K562 (cell line): ENCODE results near the gene CYP2W1. TPM values are rescaled to one million over a fixed set of nuclear protein-coding genes. Genes with fewer than 3 reads are reported as not detected.

Source experiments
- ATAC-seq: fragments of 200-7000 bp; cut with Tn5 transposase; 3 replicates; pipeline ENCODE4 v1.9.1; 2020; ENCODE audit warnings: moderate library complexity
- BruUV-seq: library from RNA; stranded (reverse); fragments of 400-500 nt; replicated peaks from 2 replicates; lab custom pipeline; 2021; lab: Mats Ljungman, UMichigan
- CTCF ChIA-PET: fragments of 300-600 bp; formaldehyde crosslinking; extraction: SDS; loops from one replicate; lab custom pipeline; 2021; ENCODE audit warnings: low intra/inter-chr PET ratio; lab: Yijun Ruan, JAX
- POLR2A ChIA-PET: fragments of 300-600, 350-650 bp; sonication (Branson Sonifier 250); formaldehyde crosslinking; extraction: SDS; loops from one replicate; lab custom pipeline; 2021; ENCODE audit warnings: antibody characterized with exemption, inconsistent platforms; lab: Yijun Ruan, JAX
- DNase-seq, 4 experiments: peaks; one replicate each; pipeline versions ENCODE4 v3.0.0 to v3.0.0-alpha.2; 2011 to 2018; ENCODE audit warnings: low spot score in 3 of 4, mixed read lengths in 3 of 4; ENCODE audit errors: extremely low read depth in 1 of 4
- FAIRE-seq: peaks from 2 replicates; lab custom pipeline; 2011; peaks lifted over from hg19 to GRCh38; lab: Jason Lieb, UNC
- H2AFZ ChIP-seq: 2 replicates; pipeline ENCODE4 v1.6.0; 2011; ENCODE audit warnings: low read depth, low read length, control low read depth, inconsistent platforms
- H3K27ac ChIP-seq: fragments of 200-600 bp; 3 replicates; pipeline ENCODE4 v1.8.0; 2011; ENCODE audit warnings: low read depth, mild to moderate bottlenecking, control low read depth, inconsistent platforms, low read length, moderate library complexity, mixed read lengths; ENCODE audit errors: extremely low read depth
- H3K27me3 ChIP-seq, 2 experiments: fragments of 300-600 bp in 1 of 2; 2 replicates in 1 of 2; 3 replicates in 1 of 2; pipeline versions ENCODE4 v1.6.0 to v1.8.0; 2011; ENCODE audit warnings: inconsistent platforms in 2 of 2, low read length in 2 of 2, mild to moderate bottlenecking in 1 of 2, mixed read lengths in 1 of 2, moderate library complexity in 1 of 2; ENCODE audit not compliant: control insufficient read depth in 2 of 2, insufficient read depth in 2 of 2
- H3K36me3 ChIP-seq: fragments of 300-600 bp; 3 replicates; pipeline ENCODE4 v1.8.0; 2011; ENCODE audit warnings: mild to moderate bottlenecking, low read length, inconsistent platforms; ENCODE audit not compliant: control insufficient read depth, insufficient read depth
- H3K4me1 ChIP-seq, 2 experiments: fragments of 200-600 bp in 1 of 2; replicated peaks in 1 of 2; 2 replicates in 1 of 2; 3 replicates in 1 of 2; pipeline versions ENCODE4 v1.5.1 to v1.8.0; 2011; ENCODE audit warnings: inconsistent platforms in 2 of 2, low read length in 2 of 2, mild to moderate bottlenecking in 1 of 2, mixed read lengths in 1 of 2, moderate library complexity in 1 of 2; ENCODE audit not compliant: control insufficient read depth in 2 of 2, insufficient read depth in 2 of 2
- H3K4me2 ChIP-seq: 2 replicates; pipeline ENCODE4 v1.6.1; 2011; ENCODE audit warnings: low read length, control low read depth, inconsistent platforms, mixed read lengths; ENCODE audit not compliant: insufficient read depth
- H3K4me3 ChIP-seq: fragments of 200-600 bp; sonication (generic), shearing (Covaris generic); 2 replicates; pipeline ENCODE4 v1.5.1; 2016; ENCODE audit warnings: control low read depth, inconsistent platforms
- H3K79me2 ChIP-seq: fragments of 200-600 bp; 3 replicates; pipeline ENCODE4 v1.8.0; 2011; ENCODE audit warnings: low read length, inconsistent platforms; ENCODE audit not compliant: control insufficient read depth, insufficient read depth
- H3K9ac ChIP-seq, 2 experiments: 2 replicates each; pipeline versions ENCODE4 v1.6.0 to v1.6.1; 2011; ENCODE audit warnings: low read depth in 2 of 2, low read length in 2 of 2, control low read depth in 1 of 2, inconsistent platforms in 1 of 2, mild to moderate bottlenecking in 1 of 2, mixed read lengths in 1 of 2; ENCODE audit not compliant: insufficient read depth in 1 of 2
- H3K9me1 ChIP-seq: one replicate; pipeline ENCODE4 v1.6.0; 2011; ENCODE audit warnings: inconsistent platforms, mild to moderate bottlenecking, low read length, moderate library complexity; ENCODE audit not compliant: control insufficient read depth, insufficient read depth
- H3K9me3 ChIP-seq: replicated peaks from 2 replicates; pipeline ENCODE4 v1.5.1; 2011; ENCODE audit warnings: low read depth, low read length, inconsistent platforms; ENCODE audit not compliant: control insufficient read depth, insufficient read depth
- H4K20me1 ChIP-seq: replicated peaks from 2 replicates; pipeline ENCODE4 v1.6.1; 2011; ENCODE audit warnings: low read length, inconsistent platforms, mixed read lengths; ENCODE audit not compliant: control insufficient read depth, insufficient read depth
- ZNF146 ChIP-seq: IDR thresholded peaks from one replicate; pipeline ENCODE4 v1.6.1; 2018; ENCODE audit warnings: missing compliant biosample characterization; ENCODE audit not compliant: unreplicated experiment
- ZNF239 ChIP-seq: fragments of 250-450 bp; sonication (Bioruptor Pico); IDR thresholded peaks from 2 replicates; pipeline ENCODE4 v1.4.0; 2020; ENCODE audit warnings: mild to moderate bottlenecking
- WGBS: fragments of 100-300 bp; shearing (Covaris generic); methylation state at CpG from one replicate; pipeline ENCODE4 v1.1.6; 2016; ENCODE audit warnings: low coverage, mixed read lengths; ENCODE audit not compliant: insufficient coverage; ENCODE audit errors: missing lambda C conversion rate; 5-methylcytosine and 5-hydroxymethylcytosine counted together
- in situ Hi-C: fragments of 300-500 bp; cut with MboI; formaldehyde crosslinking; loops from 4 replicates; pipeline ENCODE4 v1.15.0; 2018; ENCODE audit warnings: inconsistent platforms, mixed read lengths
- intact Hi-C: fragments of 100-400 bp; cut with micrococcal nuclease; formaldehyde crosslinking; loops from 2 replicates; pipeline ENCODE4 v1.14.2; 2022
- polyA plus RNA-seq, 8 experiments: library from polyadenylated mRNA; depleted of rRNA in 4 of 8; stranded (reverse) in 5 of 8; unstranded in 3 of 8; fragments of >200 nt; fragmentation: Nextera tagmentation in 2 of 8; fragmentation: Illumina TruSeq in 1 of 8; extraction: Ambion mirVana in 2 of 8; extraction: Trizol in 1 of 8; gene quantifications; 2 replicates each; pipeline versions ENCODE4 v1.2.1 to v1.2.3, GENCODE V29; 2011 to 2014; ENCODE audit warnings: inconsistent platforms in 1 of 8, missing spikeins in 1 of 8
- total RNA-seq, 7 experiments: library from RNA; depleted of rRNA in 6 of 7; stranded (reverse); fragments of >200 nt in 6 of 7; fragmentation: Illumina TruSeq in 2 of 7; extraction: Trizol in 2 of 7; gene quantifications; 2 replicates each; pipeline versions ENCODE4 v1.2.1 to v1.2.3, GENCODE V29; 2011 to 2021; ENCODE audit warnings: low replicate concordance in 1 of 7
- TF ChIP-seq, protein P1 (sequence below): sonication (generic); formaldehyde crosslinking; IDR thresholded peaks from 2 replicates; pipeline ENCODE4 v1.8.1; 2023; ENCODE audit warnings: mild to moderate bottlenecking, missing genetic modification reagents

CYP2W1 gene
- total and polyA plus RNA-seq, 9 of the 15 experiments (the other 6 are each of a cell fraction or from before 2014, with no cell fraction given) = not detected

DNA sequence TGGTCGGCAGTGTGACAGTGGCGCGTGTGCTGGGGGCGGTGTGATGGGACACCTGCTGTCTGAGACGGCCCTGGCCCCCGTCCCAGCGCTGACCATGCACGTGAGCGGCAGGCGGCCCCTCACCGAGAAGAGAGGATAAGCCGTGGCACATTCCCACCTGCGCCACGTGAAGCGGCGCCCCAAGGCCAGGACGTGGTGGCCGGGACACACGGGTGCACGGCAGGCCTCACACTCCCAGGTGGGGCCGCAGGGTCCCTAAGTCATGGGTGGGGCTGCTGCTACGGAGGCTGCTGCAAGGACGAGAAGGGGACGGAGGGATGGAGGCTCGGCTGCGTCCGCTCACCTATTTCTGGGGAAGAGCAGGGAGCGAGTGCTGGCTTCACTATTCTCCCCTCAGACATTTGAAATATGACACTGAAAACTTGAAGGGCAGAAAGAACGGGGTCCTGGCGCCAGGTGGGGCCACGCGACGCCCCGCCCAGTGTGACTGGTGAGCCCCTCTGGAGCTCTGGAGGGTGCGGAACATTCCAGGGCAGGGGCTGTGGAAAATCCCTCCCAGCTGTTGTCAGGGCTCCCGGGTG, 7.5 kb downstream of the CYP2W1 start:
- Histone ChIP-seq H2AFZ (no peak overlapping the region), H3K4me2 (no peak overlapping the region), H3K9ac (no peak overlapping the region), H3K9me1 (peaks cover 2% of the 10 kb centered on the region), H3K4me1 (peaks cover 0 to 82% of the 10 kb centered on the region in 2 experiments; a peak in 2 of 5 replicates), H3K27ac (no peak overlapping the region), H4K20me1 (no peaks in the 10 kb centered on the region), H3K27me3 (peaks cover 2 to 6% of the 10 kb centered on the region in 2 experiments; a peak in 3 of 5 replicates), H3K4me3 (no peak overlapping the region), H3K36me3 (no peaks in the 10 kb centered on the region), H3K79me2 (no peaks in the 10 kb centered on the region), H3K9me3 (no peaks in the 10 kb centered on the region)
- ATAC-seq (no peak), DNase-seq (no peak), FAIRE-seq (no peak)
- ChIA-PET POLR2A (interaction anchor here (1.3 to 1.7 kb wide), 2 partner anchors 9 to 16 kb away, joined by 4 to 5 read pairs; partner anchors contain the start of gene COX19), CTCF (interaction anchor here (0.6 to 1.6 kb wide), 2 partner anchors 75 to 81 kb away, joined by 4 to 5 read pairs; no protein-coding TSS in a partner anchor)
- BruUV-seq = no TSS peak
- intact Hi-C loops (no loop called here), in situ Hi-C loops (loop anchor here (5.0 to 25.0 kb wide), 2 partner anchors 37 to 172 kb away; partner anchors contain the start of gene ZFAND2A)
- TF ChIP-seq ZNF146 (CRISPR knock-in tag) (no peak), ZNF239 (no peak)
- TF ChIP-seq, protein P1, sequence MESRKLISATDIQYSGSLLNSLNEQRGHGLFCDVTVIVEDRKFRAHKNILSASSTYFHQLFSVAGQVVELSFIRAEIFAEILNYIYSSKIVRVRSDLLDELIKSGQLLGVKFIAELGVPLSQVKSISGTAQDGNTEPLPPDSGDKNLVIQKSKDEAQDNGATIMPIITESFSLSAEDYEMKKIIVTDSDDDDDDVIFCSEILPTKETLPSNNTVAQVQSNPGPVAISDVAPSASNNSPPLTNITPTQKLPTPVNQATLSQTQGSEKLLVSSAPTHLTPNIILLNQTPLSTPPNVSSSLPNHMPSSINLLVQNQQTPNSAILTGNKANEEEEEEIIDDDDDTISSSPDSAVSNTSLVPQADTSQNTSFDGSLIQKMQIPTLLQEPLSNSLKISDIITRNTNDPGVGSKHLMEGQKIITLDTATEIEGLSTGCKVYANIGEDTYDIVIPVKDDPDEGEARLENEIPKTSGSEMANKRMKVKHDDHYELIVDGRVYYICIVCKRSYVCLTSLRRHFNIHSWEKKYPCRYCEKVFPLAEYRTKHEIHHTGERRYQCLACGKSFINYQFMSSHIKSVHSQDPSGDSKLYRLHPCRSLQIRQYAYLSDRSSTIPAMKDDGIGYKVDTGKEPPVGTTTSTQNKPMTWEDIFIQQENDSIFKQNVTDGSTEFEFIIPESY (CRISPR knock-in tag) = peak; percentile 47; the same call in 1 of the 2 replicates
- WGBS = 81% methylated on average over 18 of the region's 36 CpGs
